ENCODE results near the gene ZBED1. TPM values are rescaled to one million over a fixed set of nuclear protein-coding genes. Genes with fewer than 3 reads are reported as not detected.

Gene ZBED1
- total and polyA plus RNA-seq, 4 donors, result 15.9 to 49.0 (median 26.9) TPM

DNA sequence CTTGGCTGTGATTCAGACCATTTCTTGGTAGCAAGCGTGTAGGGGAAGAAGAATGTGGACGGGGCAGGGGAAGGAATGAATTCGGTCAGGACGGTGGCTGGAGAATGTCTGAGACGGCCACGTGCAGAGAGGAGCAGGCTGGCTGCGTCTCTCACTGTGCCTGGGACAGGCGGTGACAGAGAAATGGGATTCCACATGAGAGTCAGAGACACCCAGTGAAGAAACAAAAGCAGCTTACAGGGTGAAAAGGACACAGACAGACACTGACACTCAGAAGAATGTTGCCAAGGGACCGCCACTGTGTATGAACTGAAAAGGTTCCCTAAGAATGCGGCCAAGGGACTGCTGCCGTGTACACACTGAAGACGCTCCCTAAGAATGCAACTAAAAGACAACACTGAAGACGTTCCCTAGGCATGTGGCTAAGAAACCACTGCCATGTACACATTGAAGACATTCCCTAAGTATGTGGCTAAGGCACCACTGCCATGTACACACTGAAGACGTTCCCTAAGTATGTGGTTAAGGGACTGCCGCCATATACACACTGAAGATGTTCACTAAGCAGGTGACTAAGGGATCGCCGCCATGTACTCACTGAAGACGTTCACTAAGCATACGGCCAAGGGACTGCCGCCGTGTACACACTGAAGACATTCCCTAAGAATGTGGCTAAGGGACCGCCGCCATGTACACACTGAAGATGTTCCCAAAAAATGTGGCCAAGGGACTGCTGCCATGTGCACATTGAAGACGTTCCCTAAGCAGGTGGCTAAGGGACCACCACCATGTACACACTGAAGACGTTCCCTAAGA lies 49.1 kb downstream of the ZBED1 start (continued):
- TF ChIP-seq, protein P1, sequence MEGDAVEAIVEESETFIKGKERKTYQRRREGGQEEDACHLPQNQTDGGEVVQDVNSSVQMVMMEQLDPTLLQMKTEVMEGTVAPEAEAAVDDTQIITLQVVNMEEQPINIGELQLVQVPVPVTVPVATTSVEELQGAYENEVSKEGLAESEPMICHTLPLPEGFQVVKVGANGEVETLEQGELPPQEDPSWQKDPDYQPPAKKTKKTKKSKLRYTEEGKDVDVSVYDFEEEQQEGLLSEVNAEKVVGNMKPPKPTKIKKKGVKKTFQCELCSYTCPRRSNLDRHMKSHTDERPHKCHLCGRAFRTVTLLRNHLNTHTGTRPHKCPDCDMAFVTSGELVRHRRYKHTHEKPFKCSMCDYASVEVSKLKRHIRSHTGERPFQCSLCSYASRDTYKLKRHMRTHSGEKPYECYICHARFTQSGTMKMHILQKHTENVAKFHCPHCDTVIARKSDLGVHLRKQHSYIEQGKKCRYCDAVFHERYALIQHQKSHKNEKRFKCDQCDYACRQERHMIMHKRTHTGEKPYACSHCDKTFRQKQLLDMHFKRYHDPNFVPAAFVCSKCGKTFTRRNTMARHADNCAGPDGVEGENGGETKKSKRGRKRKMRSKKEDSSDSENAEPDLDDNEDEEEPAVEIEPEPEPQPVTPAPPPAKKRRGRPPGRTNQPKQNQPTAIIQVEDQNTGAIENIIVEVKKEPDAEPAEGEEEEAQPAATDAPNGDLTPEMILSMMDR (IDR thresholded peaks at IDR 0.05; ENCODE audit: low read depth, low read length, missing input control), result no peak
- TF ChIP-seq GABPA (IDR thresholded peaks at IDR 0.05 in 1 of 2, conservative IDR thresholded peaks at IDR 0.05 in 1 of 2) (no peak), HNF4G (IDR thresholded peaks at IDR 0.05) (no peak)

DNA sequence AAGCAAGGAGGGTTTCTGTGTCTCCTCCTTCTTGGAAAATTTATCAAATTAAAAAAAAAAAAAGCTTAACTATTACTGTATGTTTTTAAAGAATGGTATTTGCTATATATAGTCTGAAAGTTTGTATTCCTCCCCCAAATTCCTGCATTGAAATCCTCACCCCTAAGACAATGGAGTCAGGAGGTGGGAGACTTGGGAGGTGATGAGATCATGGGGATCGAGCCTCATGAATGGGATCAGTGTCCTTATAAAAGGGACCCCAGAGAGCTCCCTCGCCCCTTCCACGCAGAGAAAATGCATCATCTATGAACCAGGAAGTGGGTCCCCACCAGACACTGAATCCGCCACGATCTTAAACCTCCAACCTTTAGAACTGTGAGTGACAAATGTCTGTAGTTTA lies 50.1 kb downstream of the ZBED1 start:
- Histone ChIP-seq H3K36me3 (ENCODE audit: control insufficient read depth in 4 of 4, insufficient read depth in 3 of 4, low read depth in 1 of 4, low read length in 3 of 4) (peaks cover 0 to 4% (median 0%) of the 10 kb centered on the region in 4 donors), H3K4me3 (ENCODE audit: low read depth in 1 of 3, low read length in 3 of 3) (no peak overlapping the region), H3K27ac (ENCODE audit: low read depth in 1 of 2, low read length in 2 of 2) (no peak overlapping the region), H3K27me3 (ENCODE audit: control insufficient read depth in 4 of 4, insufficient read depth in 4 of 4, low read length in 3 of 4) (no peaks in the 10 kb centered on the region), H3K9me3 (ENCODE audit: control insufficient read depth in 4 of 4, low read length in 3 of 4) (no peaks in the 10 kb centered on the region), H3K4me1 (ENCODE audit: control insufficient read depth in 4 of 4, insufficient read depth in 4 of 4, low read length in 3 of 4) (no peaks in the 10 kb centered on the region), H3K9ac (ENCODE audit: low read depth in 1 of 2, low read length in 2 of 2) (no peak overlapping the region)
- DNase-seq (ENCODE audit: low spot score), result no peak
- WGBS, result 86% methylated on average over 5 of the region's 5 CpGs
- TF ChIP-seq, protein P2, sequence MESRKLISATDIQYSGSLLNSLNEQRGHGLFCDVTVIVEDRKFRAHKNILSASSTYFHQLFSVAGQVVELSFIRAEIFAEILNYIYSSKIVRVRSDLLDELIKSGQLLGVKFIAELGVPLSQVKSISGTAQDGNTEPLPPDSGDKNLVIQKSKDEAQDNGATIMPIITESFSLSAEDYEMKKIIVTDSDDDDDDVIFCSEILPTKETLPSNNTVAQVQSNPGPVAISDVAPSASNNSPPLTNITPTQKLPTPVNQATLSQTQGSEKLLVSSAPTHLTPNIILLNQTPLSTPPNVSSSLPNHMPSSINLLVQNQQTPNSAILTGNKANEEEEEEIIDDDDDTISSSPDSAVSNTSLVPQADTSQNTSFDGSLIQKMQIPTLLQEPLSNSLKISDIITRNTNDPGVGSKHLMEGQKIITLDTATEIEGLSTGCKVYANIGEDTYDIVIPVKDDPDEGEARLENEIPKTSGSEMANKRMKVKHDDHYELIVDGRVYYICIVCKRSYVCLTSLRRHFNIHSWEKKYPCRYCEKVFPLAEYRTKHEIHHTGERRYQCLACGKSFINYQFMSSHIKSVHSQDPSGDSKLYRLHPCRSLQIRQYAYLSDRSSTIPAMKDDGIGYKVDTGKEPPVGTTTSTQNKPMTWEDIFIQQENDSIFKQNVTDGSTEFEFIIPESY (IDR thresholded peaks at IDR 0.05), result no peak
- TF ChIP-seq GABPA (IDR thresholded peaks at IDR 0.05 in 1 of 2, conservative IDR thresholded peaks at IDR 0.05 in 1 of 2), result no peak
- TF ChIP-seq TAF1 (conservative IDR thresholded peaks at IDR 0.05), result no peak
- TF ChIP-seq HNF4G (IDR thresholded peaks at IDR 0.05), result no peak
- TF ChIP-seq, protein P3, sequence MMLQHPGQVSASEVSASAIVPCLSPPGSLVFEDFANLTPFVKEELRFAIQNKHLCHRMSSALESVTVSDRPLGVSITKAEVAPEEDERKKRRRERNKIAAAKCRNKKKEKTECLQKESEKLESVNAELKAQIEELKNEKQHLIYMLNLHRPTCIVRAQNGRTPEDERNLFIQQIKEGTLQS (IDR thresholded peaks at IDR 0.05), result no peak
- TF ChIP-seq YY1 (IDR thresholded peaks at IDR 0.05), result no peak
- TF ChIP-seq, protein P4, sequence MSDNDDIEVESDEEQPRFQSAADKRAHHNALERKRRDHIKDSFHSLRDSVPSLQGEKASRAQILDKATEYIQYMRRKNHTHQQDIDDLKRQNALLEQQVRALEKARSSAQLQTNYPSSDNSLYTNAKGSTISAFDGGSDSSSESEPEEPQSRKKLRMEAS (IDR thresholded peaks at IDR 0.05), result no peak
- TF ChIP-seq JUND (IDR thresholded peaks at IDR 0.05), result no peak
- TF ChIP-seq, protein P1 (IDR thresholded peaks at IDR 0.05; ENCODE audit: low read depth, low read length, missing input control), result no peak
- TF ChIP-seq SP1 (IDR thresholded peaks at IDR 0.05), result no peak
- TF ChIP-seq HNF4A (conservative IDR thresholded peaks at IDR 0.05), result no peak
- TF ChIP-seq FOXA2 (IDR thresholded peaks at IDR 0.05), result no peak
- TF ChIP-seq EGR1 (IDR thresholded peaks at IDR 0.05; ENCODE audit: low read depth in 2 of 2), result no peak
- TF ChIP-seq, protein P5, sequence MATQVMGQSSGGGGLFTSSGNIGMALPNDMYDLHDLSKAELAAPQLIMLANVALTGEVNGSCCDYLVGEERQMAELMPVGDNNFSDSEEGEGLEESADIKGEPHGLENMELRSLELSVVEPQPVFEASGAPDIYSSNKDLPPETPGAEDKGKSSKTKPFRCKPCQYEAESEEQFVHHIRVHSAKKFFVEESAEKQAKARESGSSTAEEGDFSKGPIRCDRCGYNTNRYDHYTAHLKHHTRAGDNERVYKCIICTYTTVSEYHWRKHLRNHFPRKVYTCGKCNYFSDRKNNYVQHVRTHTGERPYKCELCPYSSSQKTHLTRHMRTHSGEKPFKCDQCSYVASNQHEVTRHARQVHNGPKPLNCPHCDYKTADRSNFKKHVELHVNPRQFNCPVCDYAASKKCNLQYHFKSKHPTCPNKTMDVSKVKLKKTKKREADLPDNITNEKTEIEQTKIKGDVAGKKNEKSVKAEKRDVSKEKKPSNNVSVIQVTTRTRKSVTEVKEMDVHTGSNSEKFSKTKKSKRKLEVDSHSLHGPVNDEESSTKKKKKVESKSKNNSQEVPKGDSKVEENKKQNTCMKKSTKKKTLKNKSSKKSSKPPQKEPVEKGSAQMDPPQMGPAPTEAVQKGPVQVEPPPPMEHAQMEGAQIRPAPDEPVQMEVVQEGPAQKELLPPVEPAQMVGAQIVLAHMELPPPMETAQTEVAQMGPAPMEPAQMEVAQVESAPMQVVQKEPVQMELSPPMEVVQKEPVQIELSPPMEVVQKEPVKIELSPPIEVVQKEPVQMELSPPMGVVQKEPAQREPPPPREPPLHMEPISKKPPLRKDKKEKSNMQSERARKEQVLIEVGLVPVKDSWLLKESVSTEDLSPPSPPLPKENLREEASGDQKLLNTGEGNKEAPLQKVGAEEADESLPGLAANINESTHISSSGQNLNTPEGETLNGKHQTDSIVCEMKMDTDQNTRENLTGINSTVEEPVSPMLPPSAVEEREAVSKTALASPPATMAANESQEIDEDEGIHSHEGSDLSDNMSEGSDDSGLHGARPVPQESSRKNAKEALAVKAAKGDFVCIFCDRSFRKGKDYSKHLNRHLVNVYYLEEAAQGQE (IDR thresholded peaks at IDR 0.05), result no peak
- no peak for TF ChIP-seq NR2F2 (IDR thresholded peaks at IDR 0.05)
